Stimulated activated naive CD8-positive, alpha-beta T cell treated with anti-CD3 and anti-CD28 coated beads, Interleukin-15, amount 100 ng/mL, for 72 hours (primary cell): ENCODE results near the gene FBXL20.
"Not testable (repeated sequence)": the region's sequence is repeated elsewhere in the genome, so short reads cannot be mapped to it uniquely, and the experiment has no call there.

Source experiments
- ATAC-seq: fragments of 150-1000 bp; cut with Tn5 transposase; 2 replicates; pipeline ENCODE4 v1.10.0; 2021; ENCODE audit warnings: mild to moderate bottlenecking, moderate library complexity
- DNase-seq, 2 donors: peaks; one replicate each; pipeline ENCODE4 v3.0.0; 2021 to 2022
- H3K27ac Mint-ChIP-seq, 2 donors: one replicate each; pipeline ENCODE4 v1.8.0; 2022; ENCODE audit warnings: mild to moderate bottlenecking in 2 of 2, mixed read lengths in 2 of 2, moderate library complexity in 2 of 2
- H3K27me3 Mint-ChIP-seq: one replicate; pipeline ENCODE4 v1.8.0; 2022; ENCODE audit warnings: mixed read lengths
- H3K4me1 Mint-ChIP-seq: one replicate; pipeline ENCODE4 v1.8.0; 2022; ENCODE audit warnings: mild to moderate bottlenecking, mixed read lengths
- H3K4me3 Mint-ChIP-seq, 2 donors: one replicate each; pipeline ENCODE4 v1.8.0; 2022; ENCODE audit warnings: mild to moderate bottlenecking in 2 of 2, mixed read lengths in 2 of 2, moderate library complexity in 1 of 2
- H3K9me3 Mint-ChIP-seq, 2 donors: one replicate each; pipeline ENCODE4 v1.8.0; 2022; ENCODE audit warnings: mixed read lengths in 2 of 2

Gene FBXL20, protein sequence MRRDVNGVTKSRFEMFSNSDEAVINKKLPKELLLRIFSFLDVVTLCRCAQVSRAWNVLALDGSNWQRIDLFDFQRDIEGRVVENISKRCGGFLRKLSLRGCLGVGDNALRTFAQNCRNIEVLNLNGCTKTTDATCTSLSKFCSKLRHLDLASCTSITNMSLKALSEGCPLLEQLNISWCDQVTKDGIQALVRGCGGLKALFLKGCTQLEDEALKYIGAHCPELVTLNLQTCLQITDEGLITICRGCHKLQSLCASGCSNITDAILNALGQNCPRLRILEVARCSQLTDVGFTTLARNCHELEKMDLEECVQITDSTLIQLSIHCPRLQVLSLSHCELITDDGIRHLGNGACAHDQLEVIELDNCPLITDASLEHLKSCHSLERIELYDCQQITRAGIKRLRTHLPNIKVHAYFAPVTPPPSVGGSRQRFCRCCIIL

DNA sequence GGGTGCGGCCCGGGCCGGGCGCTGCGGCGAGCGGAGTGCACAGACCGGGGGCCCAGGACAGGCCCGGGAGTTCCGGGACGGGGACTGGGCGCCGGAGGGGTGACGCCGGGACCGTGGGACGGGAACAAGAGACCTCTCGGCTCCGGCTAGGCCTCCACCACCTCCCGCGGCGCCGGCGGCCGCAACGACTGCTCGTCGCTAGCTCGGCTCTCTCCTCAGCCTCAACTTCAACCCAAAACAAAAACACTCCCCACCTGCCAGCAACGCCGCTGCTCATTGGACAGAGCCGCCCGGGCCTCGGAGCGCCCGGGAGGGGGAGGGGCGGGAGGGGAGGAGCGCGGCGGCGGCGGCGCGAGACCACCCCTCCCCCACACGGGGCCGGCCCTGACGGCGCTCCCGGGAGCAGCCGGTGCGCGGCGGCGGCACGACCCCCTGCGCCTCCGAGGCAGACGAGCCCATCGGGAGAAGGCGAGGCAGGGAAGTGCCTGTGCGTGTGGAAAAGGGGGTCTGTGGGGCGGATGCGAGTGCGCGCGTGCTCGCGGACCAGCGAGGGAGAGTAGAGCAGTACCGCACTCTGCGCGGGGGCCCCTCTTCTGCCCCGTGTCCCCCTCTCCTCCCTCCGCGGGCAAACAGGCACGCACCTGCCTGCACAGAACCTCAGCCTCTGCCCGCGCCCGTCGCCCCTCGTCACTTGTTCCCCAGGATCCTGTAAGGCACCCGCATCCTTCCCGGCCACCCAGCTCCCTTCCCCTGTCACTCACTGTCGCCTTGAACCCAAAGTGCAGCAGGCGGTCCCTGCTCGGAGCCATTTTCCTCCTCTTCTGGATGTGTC is at the start of gene FBXL20:
Gene FBXL20 (minus strand): TSS at position 215 of the 832 bp plus-strand sequence. CDS start 224 bp downstream, outside the sequence.
- DNase-seq: peak; percentile 87 to 89
- peak within 1 kb of the TSS; percentile 97 to 100 for H3K4me3 Mint-ChIP-seq
- no peaks in the 10 kb centered on the region for H3K9me3 Mint-ChIP-seq
- peak; percentile 85 for ATAC-seq
- peak within 1 kb of the TSS; percentile 92 to 98 for H3K27ac Mint-ChIP-seq
- H3K4me1 Mint-ChIP-seq: peaks cover 54% of the 10 kb centered on the region
- H3K27me3 Mint-ChIP-seq: no peaks in the 10 kb centered on the region

- Mint-ChIP-seq H3K4me3 (peak within 1 kb of the TSS; percentile 86 to 98), H3K9me3 (no peaks in the 10 kb centered on the region), H3K4me1 (peaks cover 49% of the 10 kb centered on the region), H3K27ac (peak within 1 kb of the TSS; percentile 99 to 100), H3K27me3 (no peaks in the 10 kb centered on the region)
- DNase-seq (peak; percentile 94 to 97), ATAC-seq (peak; percentile 100)
Observed at GRCh38 chr17:39450847-39451581, 49.6 kb upstream of the FBXL20 start, which contains the start of gene MED1. MED1 (minus strand) TSS chr17:39451263; CDS start chr17:39451062, 201 bp downstream.

DNA sequence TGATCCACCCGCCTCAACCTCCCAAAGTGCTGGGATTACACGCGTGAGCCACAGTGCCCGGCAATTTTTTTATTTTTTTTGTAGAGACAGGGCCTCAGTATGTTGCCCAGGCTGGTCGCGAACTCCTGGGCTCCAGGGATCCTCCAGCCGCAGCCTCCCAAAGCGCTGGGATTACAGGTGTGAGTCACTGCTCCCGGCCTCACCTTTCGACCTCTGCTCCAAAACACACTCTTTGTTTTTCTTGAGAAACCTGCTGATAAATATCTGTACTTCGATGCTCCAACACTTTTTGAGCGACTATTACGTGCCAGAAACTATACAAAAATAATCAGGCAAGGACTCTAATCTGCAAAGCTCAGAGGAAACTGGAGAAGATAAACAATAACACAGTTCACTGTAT is 48.6 kb upstream of the FBXL20 start:
- Mint-ChIP-seq H3K27me3 (no peaks in the 10 kb centered on the region), H3K27ac (peak overlapping the region in 1 of 2 donors; percentile 99), H3K4me3 (peak overlapping the region; percentile 86 to 98), H3K4me1 (peaks cover 49% of the 10 kb centered on the region), H3K9me3 (no peaks in the 10 kb centered on the region)
- DNase-seq (no peak), ATAC-seq (no peak)

DNA sequence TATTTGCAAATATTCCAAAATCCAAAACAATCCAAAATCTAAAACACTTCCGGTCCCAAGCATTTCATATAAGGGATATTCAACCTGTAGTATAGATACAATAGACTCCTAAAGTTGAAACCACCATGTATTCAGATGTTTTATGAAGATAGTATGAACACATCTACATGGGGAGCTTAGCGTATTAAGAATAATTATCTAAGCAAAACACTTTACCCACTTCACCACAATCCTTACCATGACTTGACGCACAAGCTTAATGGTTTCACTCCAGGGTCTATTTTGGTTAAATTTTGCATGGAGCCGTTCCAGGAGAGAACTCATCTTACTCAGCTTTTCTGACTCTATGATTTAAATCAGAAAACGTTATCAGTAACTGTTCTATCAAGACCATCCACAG is 46.1 kb upstream of the FBXL20 start:
- Mint-ChIP-seq H3K4me3 (no peak overlapping the region), H3K9me3 (no peaks in the 10 kb centered on the region), H3K27me3 (no peaks in the 10 kb centered on the region), H3K27ac (no peak overlapping the region), H3K4me1 (peaks cover 41% of the 10 kb centered on the region)
- DNase-seq (no peak), ATAC-seq (no peak)

- Mint-ChIP-seq H3K27me3 (no peaks in the 10 kb centered on the region), H3K9me3 (no peaks in the 10 kb centered on the region), H3K27ac (no peak overlapping the region), H3K4me3 (no peak overlapping the region), H3K4me1 (peaks cover 9% of the 10 kb centered on the region)
- ATAC-seq: no peak
- no peak for DNase-seq
Observed at GRCh38 chr17:39443326-39443725, 41.9 kb upstream of the FBXL20 start.

DNA sequence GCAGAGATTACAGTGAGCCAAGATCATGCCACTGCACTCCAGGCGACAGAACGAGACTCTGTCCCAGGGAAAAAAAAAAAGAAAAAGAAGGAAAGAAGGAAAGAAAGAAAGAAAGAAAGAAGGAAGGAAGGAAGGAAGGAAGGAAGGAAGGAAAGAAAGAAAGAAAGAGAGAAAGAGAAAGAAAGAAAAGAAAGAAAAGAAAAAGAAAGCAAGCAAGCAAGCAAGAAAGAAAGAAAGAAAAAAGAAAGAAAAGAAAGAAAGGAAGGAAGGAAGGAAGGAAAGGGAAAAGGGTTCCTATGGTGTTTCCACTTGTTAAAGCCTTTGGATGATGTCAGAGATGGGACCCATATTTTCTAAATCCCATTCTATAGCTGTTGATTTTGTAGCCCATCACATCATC is 38.4 kb upstream of the FBXL20 start:
- ATAC-seq, H3K27me3 Mint-ChIP-seq, H3K9me3 Mint-ChIP-seq, H3K4me3 Mint-ChIP-seq, H3K4me1 Mint-ChIP-seq, DNase-seq: not testable (repeated sequence)
- peak overlapping the region in 1 of 2 donors; percentile 49 for H3K27ac Mint-ChIP-seq

- H3K4me3 Mint-ChIP-seq: no peak overlapping the region
- H3K4me1 Mint-ChIP-seq: no peaks in the 10 kb centered on the region
- H3K27ac Mint-ChIP-seq: no peak overlapping the region
- DNase-seq (no peak), ATAC-seq (no peak)
- H3K9me3 Mint-ChIP-seq: no peaks in the 10 kb centered on the region
- H3K27me3 Mint-ChIP-seq: no peaks in the 10 kb centered on the region
Observed at GRCh38 chr17:39429600-39429999, 28.2 kb upstream of the FBXL20 start.

DNA sequence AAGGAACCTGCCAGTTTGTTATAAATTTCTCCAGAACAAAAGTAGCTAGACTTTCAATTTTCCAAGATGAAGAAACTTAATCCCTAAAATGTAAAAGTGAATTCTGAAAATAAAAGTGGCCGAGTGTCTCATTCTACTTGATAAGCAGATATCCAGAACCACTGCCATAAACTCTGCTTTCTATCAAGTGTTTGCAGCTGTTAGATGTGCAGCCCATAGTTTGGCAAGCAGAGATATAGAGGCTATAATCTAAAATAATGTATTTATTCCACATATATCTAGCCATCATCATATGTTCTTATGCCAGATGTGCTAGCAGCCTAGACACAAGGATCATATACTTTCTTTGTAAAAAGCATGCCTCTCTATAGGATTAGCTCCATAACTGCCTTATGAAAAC is 14.7 kb upstream of the FBXL20 start:
- no peak overlapping the region for H3K27ac Mint-ChIP-seq
- H3K4me1 Mint-ChIP-seq: no peaks in the 10 kb centered on the region
- H3K27me3 Mint-ChIP-seq: no peaks in the 10 kb centered on the region
- DNase-seq (no peak), ATAC-seq (no peak)
- no peaks in the 10 kb centered on the region for H3K9me3 Mint-ChIP-seq
- H3K4me3 Mint-ChIP-seq: no peak overlapping the region

DNA sequence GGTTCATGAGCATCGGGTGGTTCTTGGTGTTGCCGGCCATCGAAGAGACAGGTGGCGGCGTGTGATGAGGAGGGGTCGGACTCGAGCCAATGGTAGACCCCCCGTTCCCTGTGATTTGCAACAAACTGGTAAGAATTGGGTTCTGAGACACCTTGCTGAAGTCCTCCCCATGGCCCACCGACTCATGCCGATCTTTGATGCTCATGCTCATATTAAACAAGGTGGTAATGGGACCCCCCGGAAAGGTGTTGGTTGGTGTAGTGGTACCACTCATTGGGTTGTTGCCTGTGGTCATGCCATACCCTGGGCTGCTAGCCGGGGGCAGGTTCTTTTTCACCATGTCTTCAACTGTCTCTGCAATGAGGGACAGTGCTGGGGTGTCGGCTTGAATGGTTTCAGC is 8.9 kb upstream of the FBXL20 start:
- H3K4me3 Mint-ChIP-seq: no peak overlapping the region
- peaks cover 27% of the 10 kb centered on the region for H3K4me1 Mint-ChIP-seq
- H3K9me3 Mint-ChIP-seq: no peaks in the 10 kb centered on the region
- no peaks in the 10 kb centered on the region for H3K27me3 Mint-ChIP-seq
- peak overlapping the region in 1 of 2 donors; percentile 64 for H3K27ac Mint-ChIP-seq
- ATAC-seq (no peak), DNase-seq (no peak)

DNA sequence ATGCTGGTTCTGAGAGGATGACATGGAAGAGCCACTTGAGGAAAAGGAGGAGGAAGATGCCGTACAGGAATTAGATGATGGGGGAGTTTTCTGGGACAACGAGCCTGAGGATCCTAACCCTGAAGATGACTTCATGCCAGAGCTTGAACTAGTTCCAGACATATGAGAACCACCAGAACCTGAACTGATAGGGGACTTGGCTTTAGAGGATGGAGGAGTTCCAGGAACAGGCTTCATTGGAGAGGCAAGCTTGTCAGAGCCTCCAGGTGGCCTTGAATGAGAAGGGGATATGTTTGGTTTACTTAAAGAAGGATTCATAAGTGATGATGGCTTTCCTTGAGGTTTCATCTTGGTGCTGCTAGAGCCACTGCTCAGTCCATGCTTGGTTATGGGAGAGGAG is 6.9 kb upstream of the FBXL20 start:
- no peak overlapping the region for H3K4me3 Mint-ChIP-seq
- H3K4me1 Mint-ChIP-seq: peaks cover 47% of the 10 kb centered on the region
- peak overlapping the region; percentile 43 to 69 for H3K27ac Mint-ChIP-seq
- H3K9me3 Mint-ChIP-seq: no peaks in the 10 kb centered on the region
- ATAC-seq (no peak), DNase-seq (no peak)
- no peaks in the 10 kb centered on the region for H3K27me3 Mint-ChIP-seq

- no peaks in the 10 kb centered on the region for H3K9me3 Mint-ChIP-seq
- no peak overlapping the region for H3K4me3 Mint-ChIP-seq
- no peak for ATAC-seq
- peak overlapping the region in 1 of 2 donors; percentile 8 for H3K27ac Mint-ChIP-seq
- peaks cover 58% of the 10 kb centered on the region for H3K4me1 Mint-ChIP-seq
- DNase-seq: no peak
- H3K27me3 Mint-ChIP-seq: no peaks in the 10 kb centered on the region
Observed at GRCh38 chr17:39406951-39407350, 5.5 kb upstream of the FBXL20 start.

DNA sequence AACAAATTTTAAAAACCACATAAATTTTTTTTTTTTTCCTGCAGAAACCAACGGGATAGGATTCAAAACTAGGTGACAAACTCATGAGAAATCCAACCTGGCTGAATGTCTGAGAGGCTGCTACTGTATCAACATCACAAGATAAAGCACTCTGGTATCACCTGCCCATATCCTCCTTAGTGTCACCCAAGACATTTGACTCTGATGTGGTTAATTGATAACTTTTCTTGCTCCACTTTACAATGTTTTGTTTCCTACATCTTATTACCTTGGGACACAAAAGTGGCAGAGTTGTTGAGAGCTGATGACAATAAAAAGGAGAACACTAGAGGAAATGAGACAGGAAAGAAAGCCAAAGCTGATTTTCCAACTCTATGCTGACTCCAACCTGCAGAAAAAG is 4.0 kb upstream of the FBXL20 start:
- DNase-seq: no peak
- H3K4me1 Mint-ChIP-seq: peaks cover 63% of the 10 kb centered on the region
- ATAC-seq: no peak
- H3K9me3 Mint-ChIP-seq: no peaks in the 10 kb centered on the region
- H3K27ac Mint-ChIP-seq: peak overlapping the region; percentile 92 to 95
- no peaks in the 10 kb centered on the region for H3K27me3 Mint-ChIP-seq
- H3K4me3 Mint-ChIP-seq: peak overlapping the region; percentile 72

DNA sequence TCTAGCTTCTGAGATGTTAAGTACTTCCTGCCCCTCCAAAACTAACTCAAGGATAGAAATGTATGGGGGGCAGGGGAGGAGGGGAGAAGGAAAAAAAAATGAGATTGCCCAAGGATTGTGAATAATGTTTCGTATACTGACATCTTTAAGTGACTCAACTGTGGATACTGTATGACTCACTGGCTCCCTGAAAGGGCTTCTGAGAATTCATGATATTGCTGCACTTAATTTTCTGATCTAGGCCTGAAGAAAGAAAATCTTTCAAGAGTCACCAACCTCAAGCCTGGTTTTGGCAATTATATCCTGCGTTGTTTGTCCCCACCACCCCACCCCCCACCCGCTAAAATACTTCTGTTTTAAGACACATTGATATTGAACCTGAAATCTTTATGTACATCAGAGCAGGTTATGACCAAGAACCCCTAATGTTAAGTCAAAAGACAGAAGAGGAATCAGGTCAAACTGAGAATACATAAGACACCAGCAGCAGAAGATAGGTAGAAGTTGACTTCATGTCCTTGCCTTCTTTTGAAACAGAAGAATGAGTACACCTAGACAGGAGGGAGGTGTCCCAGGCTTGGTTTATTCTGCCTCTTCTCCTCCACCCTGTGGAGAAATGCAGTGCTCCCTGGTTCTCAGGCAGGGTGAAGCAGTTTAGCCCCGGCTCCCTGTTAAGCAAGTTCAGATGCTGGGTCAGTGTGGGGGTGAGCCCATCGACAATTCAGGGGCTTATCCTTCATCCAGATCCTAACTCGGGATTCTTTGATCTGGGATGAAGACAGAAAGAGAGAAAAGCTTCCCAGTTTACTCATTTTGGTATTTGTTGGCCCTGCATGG is 3.3 kb upstream of the FBXL20 start:
- peak overlapping the region; percentile 92 to 95 for H3K27ac Mint-ChIP-seq
- peak overlapping the region; percentile 72 for H3K4me3 Mint-ChIP-seq
- DNase-seq (peak; percentile 25 to 50), ATAC-seq (peak; percentile 68)
- no peaks in the 10 kb centered on the region for H3K27me3 Mint-ChIP-seq
- peaks cover 70% of the 10 kb centered on the region for H3K4me1 Mint-ChIP-seq
- H3K9me3 Mint-ChIP-seq: no peaks in the 10 kb centered on the region

- Mint-ChIP-seq H3K27me3 (no peaks in the 10 kb centered on the region), H3K4me3 (peak overlapping the region; percentile 97 to 100), H3K9me3 (no peaks in the 10 kb centered on the region), H3K4me1 (peaks cover 66% of the 10 kb centered on the region), H3K27ac (peak overlapping the region; percentile 72 to 79)
- DNase-seq (no peak), ATAC-seq (no peak)
Observed at GRCh38 chr17:39402890-39403605, 1.6 kb upstream of the FBXL20 start.
